Activated CD4-positive, alpha-beta T cell treated with anti-CD3 and anti-CD28 coated beads for 36 hours (primary cell): ENCODE data around the gene SUPT4H1. TPM values are rescaled to one million over a fixed set of nuclear protein-coding genes. Genes with fewer than 3 reads are reported as not detected.

Experiments used
- ATAC-seq: fragments of 200-7000 bp; cut with Tn5 transposase; one replicate; pipeline ENCODE4 v1.10.0; 2021; ENCODE audit warnings: mild to moderate bottlenecking, moderate library complexity
- CTCF ChIA-PET: fragments of 350-600 bp; sonication (Branson Sonifier 250); formaldehyde crosslinking; loops from one replicate; lab custom pipeline; 2021; ENCODE audit warnings: antibody characterized with exemption; lab: Charles Lee
- POLR2A ChIA-PET: fragments of 350-600 bp; sonication (Branson Sonifier 250); formaldehyde crosslinking; loops from one replicate; lab custom pipeline; 2021; ENCODE audit warnings: antibody characterized with exemption, inconsistent platforms; lab: Charles Lee
- DNase-seq: peaks from one replicate; pipeline ENCODE4 v3.0.0-alpha.2; 2020
- H3K27ac Mint-ChIP-seq: one replicate; pipeline ENCODE4 v1.8.0; 2021; ENCODE audit warnings: mixed read lengths
- H3K27me3 Mint-ChIP-seq: one replicate; pipeline ENCODE4 v1.8.0; 2021; ENCODE audit warnings: mixed read lengths
- H3K36me3 Mint-ChIP-seq: one replicate; pipeline ENCODE4 v1.8.0; 2021; ENCODE audit warnings: low read depth, mixed read lengths
- H3K4me1 Mint-ChIP-seq: one replicate; pipeline ENCODE4 v1.8.0; 2021; ENCODE audit warnings: mixed read lengths
- H3K4me3 Mint-ChIP-seq: one replicate; pipeline ENCODE4 v1.8.0; 2021; ENCODE audit warnings: mild to moderate bottlenecking, moderate library complexity, mixed read lengths
- H3K9me3 Mint-ChIP-seq: one replicate; pipeline ENCODE4 v1.8.0; 2021; ENCODE audit warnings: low read depth, mixed read lengths
- intact Hi-C, 2 experiments: fragments of 100-400 bp; cut with DNase I in 1 of 2; cut with micrococcal nuclease in 1 of 2; formaldehyde crosslinking; loops; one replicate each; pipeline versions ENCODE4 v1.14.2 to v1.15.1; 2022 to 2024; cut with DNase I, micrococcal nuclease
- total RNA-seq, 2 experiments: library from RNA; stranded (reverse); gene quantifications; one replicate each; pipeline ENCODE4 v1.2.3, GENCODE V29; 2021

SUPT4H1 gene
- total RNA-seq, 2 experiments from 2014 or later = 106 to 129 TPM

DNA sequence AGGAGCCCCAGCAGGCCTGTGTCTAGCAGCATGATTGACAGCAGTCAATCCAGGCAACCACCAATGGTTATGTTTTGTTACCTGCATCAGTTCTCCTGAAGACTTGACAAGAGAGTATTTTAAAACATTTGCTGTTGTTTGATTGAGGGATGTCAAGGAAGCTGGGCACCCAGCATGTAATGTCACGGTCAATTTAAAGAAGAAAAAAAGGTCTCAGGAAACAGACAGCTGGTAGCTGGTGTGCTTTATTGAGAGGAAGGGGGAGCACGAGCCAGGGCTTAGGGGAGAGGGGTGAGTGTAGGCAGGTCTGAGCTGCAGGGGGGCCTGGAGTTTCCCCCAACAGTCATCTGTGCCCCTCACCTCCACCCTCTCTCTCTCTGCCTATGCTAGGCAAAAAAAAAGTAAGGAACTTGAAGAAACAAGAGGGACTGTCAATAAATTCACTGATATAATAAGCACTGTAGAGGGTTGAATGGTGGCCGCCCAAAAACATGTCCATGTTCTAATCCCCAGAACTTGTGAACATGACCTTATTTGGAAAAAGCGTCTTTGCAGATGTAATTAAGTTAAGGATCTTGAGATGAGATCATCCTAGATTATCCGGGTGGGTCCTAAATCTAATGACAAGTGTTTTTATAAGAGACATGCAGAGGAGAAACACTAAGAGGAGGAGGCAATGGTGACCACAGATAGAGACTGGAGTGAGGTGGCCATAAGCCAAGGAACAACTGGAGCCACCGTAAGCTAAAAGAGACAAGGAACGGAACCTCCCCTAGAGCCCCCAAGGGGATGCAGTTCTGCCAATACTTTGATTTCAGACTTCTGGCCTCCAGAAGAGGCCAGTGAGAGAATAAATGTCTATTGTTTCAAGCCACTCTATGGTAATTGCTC is 37.9 kb downstream of the SUPT4H1 start:
- no peaks in the 10 kb centered on the region for H3K9me3 Mint-ChIP-seq

DNA sequence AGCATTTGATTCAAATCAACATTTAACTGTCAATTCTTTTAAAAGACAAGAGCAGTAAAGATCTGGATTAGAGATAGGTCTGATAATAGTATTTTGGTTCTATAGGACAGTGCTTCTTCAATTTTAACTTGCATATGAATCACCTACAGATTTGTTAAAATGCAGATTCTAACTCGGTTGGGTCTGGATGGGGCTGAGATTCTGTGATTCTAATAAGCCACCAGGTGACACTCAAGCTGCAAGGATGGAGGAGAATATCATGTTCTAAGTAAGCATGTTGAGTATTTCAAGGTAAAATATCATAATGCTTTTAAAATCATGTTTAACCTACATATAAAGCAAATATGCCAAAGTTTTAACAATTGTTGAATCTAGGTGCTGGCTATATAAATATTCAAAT is 39.2 kb downstream of the SUPT4H1 start:
- DNase-seq (no peak), ATAC-seq (no peak)
- Mint-ChIP-seq H3K4me1 (peaks cover 9% of the 10 kb centered on the region), H3K9me3 (no peaks in the 10 kb centered on the region), H3K4me3 (no peak overlapping the region), H3K36me3 (peaks cover 2% of the 10 kb centered on the region), H3K27ac (no peak overlapping the region), H3K27me3 (no peaks in the 10 kb centered on the region)
- intact Hi-C loops = loop anchor here in 1 of 2 experiments (10.0 kb wide), 1 partner anchor 692 kb away; no protein-coding TSS in a partner anchor
- POLR2A ChIA-PET = interaction anchor here (0.7 kb wide), 1 partner anchor 39 kb away, joined by 3 read pairs; the partner anchor contains the start of gene SUPT4H1
- CTCF ChIA-PET = interaction anchor here (0.7 to 1.4 kb wide), 5 partner anchors 32 to 154 kb away, joined by 3 to 8 read pairs (median 3); partner anchors contain the start of gene RNF43

More for the DNA sequence above, 37.9 kb downstream of the SUPT4H1 start:
- Mint-ChIP-seq H3K4me1 (peaks cover 14% of the 10 kb centered on the region), H3K27ac (no peak overlapping the region), H3K27me3 (no peaks in the 10 kb centered on the region), H3K4me3 (no peak overlapping the region), H3K36me3 (peaks cover 2% of the 10 kb centered on the region)
- ChIA-PET CTCF (interaction anchor here (0.5 to 5.9 kb wide), 10 partner anchors 24 to 172 kb away, joined by 3 to 94 read pairs (median 3); partner anchors contain the start of genes RNF43 and SUPT4H1), POLR2A (interaction anchor here (1.4 kb wide), 1 partner anchor 14 kb away, joined by 3 read pairs; no protein-coding TSS in a partner anchor)
- no peak for DNase-seq
- intact Hi-C loops = loop anchor here in 1 of 2 experiments (10.0 kb wide), 1 partner anchor 691 kb away; no protein-coding TSS in a partner anchor
- ATAC-seq = no peak

DNA sequence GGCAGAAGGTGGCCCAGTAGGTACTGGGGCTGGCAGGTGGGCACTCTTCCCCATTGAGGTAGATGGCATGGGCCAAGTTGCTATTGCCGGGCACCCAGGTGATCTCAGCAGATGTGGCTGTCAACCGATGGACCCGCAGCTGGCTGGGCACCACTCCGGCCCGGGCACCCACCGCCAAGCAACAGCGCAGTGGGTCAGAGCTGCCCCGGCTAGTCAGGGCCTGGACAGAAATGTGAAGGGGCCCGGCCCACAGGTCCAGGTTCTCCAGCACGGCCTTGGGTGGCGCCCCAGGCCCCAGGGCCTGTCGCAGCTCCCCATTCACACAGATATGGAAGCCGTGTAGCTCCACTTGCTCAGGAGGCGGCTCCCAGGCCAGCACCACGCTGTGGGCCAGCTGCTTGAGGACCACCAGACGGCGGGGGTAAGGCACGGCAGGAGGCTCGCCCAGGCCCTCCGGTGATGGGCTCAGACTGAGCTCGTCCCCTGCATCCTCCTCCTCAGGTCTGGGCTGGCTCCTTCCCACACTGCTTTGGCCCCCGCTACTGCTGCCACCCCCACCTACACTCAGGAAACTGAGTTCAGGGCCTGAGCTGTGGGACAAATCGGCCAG is 39.9 kb downstream of the SUPT4H1 start:
- Mint-ChIP-seq H3K27me3 (no peaks in the 10 kb centered on the region), H3K4me1 (peaks cover 2% of the 10 kb centered on the region), H3K4me3 (no peak overlapping the region), H3K27ac (no peak overlapping the region), H3K36me3 (peaks cover 2% of the 10 kb centered on the region), H3K9me3 (no peaks in the 10 kb centered on the region)
- no peak for DNase-seq
- POLR2A ChIA-PET = no interaction called here
- intact Hi-C loops = loop anchor here in 1 of 2 experiments (10.0 kb wide), 1 partner anchor 693 kb away; no protein-coding TSS in a partner anchor
- CTCF ChIA-PET = interaction anchor here (0.7 to 1.4 kb wide), 5 partner anchors 32 to 470 kb away, joined by 3 to 8 read pairs (median 4); partner anchors contain the start of gene RNF43
- no peak for ATAC-seq

DNA sequence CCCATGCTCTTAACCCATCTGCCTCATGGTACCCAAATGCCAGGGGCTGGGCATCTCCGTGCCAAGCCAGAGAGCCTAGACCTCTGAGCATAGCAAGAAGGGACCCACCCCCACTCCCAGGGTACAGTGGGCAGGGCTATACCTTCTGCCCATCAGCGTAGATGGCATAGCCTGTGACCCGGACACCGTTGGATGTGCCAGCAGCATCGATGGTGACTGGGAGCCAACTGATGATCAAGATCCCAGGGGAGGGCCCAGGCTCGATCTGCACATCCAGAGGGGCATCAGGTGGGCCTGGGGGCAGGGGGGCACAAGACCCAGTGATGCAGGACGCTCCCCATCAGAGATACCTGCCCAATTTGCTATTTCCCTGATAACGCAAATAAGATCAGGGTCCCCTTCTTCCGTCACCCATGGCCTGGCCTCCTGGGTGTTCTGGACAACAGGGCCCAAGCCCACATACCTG is 40.5 kb downstream of the SUPT4H1 start:
- no peak overlapping the region for H3K27ac Mint-ChIP-seq
- no peak overlapping the region for H3K4me3 Mint-ChIP-seq
- no peaks in the 10 kb centered on the region for H3K4me1 Mint-ChIP-seq
- no peaks in the 10 kb centered on the region for H3K9me3 Mint-ChIP-seq
- DNase-seq (no peak), ATAC-seq (no peak)
- POLR2A ChIA-PET = interaction anchor here (0.6 kb wide), 1 partner anchor 457 kb away, joined by 3 read pairs; no protein-coding TSS in a partner anchor
- H3K27me3 Mint-ChIP-seq = no peaks in the 10 kb centered on the region
- CTCF ChIA-PET = interaction anchor here (1.2 to 1.4 kb wide), 3 partner anchors 33 to 155 kb away, joined by 3 to 8 read pairs (median 4); partner anchors contain the start of gene RNF43
- intact Hi-C loops = loop anchor here in 1 of 2 experiments (10.0 kb wide), 1 partner anchor 693 kb away; no protein-coding TSS in a partner anchor
- H3K36me3 Mint-ChIP-seq = peaks cover 2% of the 10 kb centered on the region

DNA sequence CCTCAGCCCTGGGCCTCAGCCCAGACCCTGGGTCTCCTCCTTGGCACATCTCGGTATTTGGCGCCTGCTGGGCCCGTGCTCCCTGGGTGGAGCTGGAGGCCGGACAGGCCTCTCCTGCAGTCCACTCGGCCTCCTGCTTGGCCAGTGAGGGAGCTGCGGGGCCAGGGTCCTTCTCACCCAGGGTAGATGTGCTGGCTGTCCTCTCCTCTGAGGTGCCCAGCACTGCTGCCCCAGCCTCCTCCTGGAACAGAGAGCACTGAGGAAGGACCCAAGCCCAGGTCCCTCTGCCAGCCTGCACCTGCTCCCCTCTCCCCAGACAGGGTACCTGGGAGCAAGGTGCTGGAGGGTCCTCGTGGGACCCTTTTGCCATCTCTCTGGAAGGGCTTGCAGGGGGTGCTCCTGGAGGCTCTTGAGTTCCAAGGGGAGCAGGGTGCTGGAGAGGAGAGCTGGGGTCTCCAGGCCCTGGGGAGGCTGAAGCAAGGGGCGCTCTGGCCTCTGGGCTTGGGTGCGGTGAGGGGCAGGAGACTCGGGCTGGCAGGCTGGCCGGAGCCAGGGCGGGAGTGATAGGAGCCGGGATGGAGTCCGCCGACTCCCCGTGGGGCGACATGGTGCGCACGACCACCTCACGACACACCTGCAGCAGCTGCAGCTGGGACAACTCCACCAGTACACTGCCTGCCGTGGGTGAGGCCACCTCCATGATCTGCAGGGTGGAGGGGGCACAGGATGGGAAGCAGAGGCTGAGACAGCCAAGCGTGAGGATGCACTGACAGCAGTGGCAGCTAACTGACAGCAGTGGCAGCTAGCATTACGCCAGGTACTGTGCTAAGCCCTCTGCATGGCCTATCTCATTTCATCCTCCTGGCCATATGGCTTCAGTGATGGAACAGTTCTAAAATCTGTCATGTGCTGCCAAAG is 41.2 kb downstream of the SUPT4H1 start:
- Mint-ChIP-seq H3K27ac (no peak overlapping the region), H3K4me3 (no peak overlapping the region), H3K27me3 (no peaks in the 10 kb centered on the region), H3K36me3 (peaks cover 2% of the 10 kb centered on the region), H3K4me1 (no peaks in the 10 kb centered on the region), H3K9me3 (no peaks in the 10 kb centered on the region)
- intact Hi-C loops = loop anchor here in 1 of 2 experiments (10.0 kb wide), 1 partner anchor 694 kb away; no protein-coding TSS in a partner anchor
- POLR2A ChIA-PET = interaction anchor here (0.6 kb wide), 1 partner anchor 458 kb away, joined by 3 read pairs; no protein-coding TSS in a partner anchor
- CTCF ChIA-PET = interaction anchor here (0.6 kb wide), 1 partner anchor 86 kb away, joined by 3 read pairs; no protein-coding TSS in a partner anchor
- DNase-seq = no peak
- no peak for ATAC-seq

DNA sequence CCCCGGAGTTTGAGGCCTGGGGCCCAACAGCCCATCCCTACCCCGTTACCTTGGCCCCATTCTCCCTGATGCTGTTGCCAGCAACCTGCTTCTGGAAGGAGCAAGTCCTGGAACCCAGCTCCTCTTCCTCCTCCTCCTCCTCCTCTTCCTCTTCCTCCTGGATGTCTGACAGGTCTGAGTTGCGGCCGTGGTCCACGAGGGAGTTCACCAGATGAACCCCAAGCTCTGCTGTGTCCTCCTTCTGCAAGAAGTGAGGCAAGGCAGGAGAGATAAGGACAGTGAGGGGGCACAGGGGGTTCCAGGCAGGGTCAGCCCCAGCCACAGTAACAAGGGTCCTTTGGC is 42.1 kb downstream of the SUPT4H1 start:
- peaks cover 2% of the 10 kb centered on the region for H3K36me3 Mint-ChIP-seq
- no peaks in the 10 kb centered on the region for H3K9me3 Mint-ChIP-seq
- no peaks in the 10 kb centered on the region for H3K4me1 Mint-ChIP-seq
- H3K27me3 Mint-ChIP-seq = no peaks in the 10 kb centered on the region
- ATAC-seq = no peak
- intact Hi-C loops = loop anchor here in 1 of 2 experiments (10.0 kb wide), 1 partner anchor 695 kb away; no protein-coding TSS in a partner anchor
- H3K27ac Mint-ChIP-seq = no peak overlapping the region
- DNase-seq = no peak
- H3K4me3 Mint-ChIP-seq = no peak overlapping the region
- POLR2A ChIA-PET = no interaction called here
- CTCF ChIA-PET = interaction anchor here (0.6 kb wide), 1 partner anchor 85 kb away, joined by 3 read pairs; no protein-coding TSS in a partner anchor

GRCh38 chr17:58308985-58309917 is 42.8 kb downstream of the SUPT4H1 start:
- DNase-seq (no peak), ATAC-seq (no peak)
- Mint-ChIP-seq H3K4me3 (no peak overlapping the region), H3K9me3 (no peaks in the 10 kb centered on the region), H3K36me3 (peaks cover 2% of the 10 kb centered on the region), H3K27ac (no peak overlapping the region), H3K4me1 (peaks cover 2% of the 10 kb centered on the region), H3K27me3 (no peaks in the 10 kb centered on the region)
- ChIA-PET CTCF (interaction anchor here (1.2 kb wide), 1 partner anchor 43 kb away, joined by 3 read pairs; the partner anchor contains the start of gene SUPT4H1), POLR2A (no interaction called here)
- intact Hi-C loops = no loop called here

DNA sequence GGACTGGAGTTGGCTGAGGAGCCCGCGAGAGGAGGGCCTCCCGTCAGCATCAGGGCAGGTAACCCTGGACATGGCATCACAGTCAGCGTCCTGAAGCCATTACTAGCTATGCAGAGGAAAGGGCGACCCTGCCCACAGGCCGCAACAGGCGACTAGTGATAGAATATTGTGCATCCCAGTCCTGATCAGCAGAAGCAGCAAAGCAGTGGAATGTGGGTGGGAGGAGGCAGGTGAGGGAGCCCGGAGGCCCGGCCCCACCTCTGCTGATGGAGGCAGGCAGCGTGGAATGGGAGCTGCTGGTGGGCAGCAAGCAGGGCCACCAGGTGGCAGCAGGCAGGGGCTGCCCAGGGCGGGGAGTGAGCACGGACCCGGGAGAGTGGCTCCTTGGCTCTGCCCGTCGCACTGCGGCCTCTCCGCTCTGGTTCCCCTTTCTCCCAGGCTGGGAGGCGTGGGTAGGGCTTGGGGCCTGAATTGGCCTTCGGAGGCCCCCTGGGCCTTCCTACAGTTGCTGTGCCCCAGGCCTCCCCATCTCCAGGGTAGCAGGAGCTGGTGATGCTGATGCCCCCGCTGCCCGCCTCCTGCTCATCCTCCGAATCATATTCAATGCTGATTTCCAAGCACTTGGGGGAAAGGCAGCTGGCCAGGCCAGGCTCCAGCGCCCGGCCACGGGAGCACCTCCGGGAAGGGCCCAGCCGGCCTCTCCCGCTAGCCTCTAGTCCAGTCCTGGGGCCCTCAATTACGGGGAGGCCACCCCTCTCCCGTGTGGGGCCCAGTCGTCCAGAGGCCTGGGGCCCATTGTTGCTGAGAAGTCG is 43.6 kb downstream of the SUPT4H1 start:
- ATAC-seq (no peak), DNase-seq (no peak)
- ChIA-PET CTCF (interaction anchor here (0.6 to 5.0 kb wide), 4 partner anchors 9 to 75 kb away, joined by 3 to 38 read pairs (median 3); partner anchors contain the start of gene SUPT4H1), POLR2A (no interaction called here)
- Mint-ChIP-seq H3K27me3 (no peaks in the 10 kb centered on the region), H3K36me3 (peaks cover 2% of the 10 kb centered on the region), H3K27ac (no peak overlapping the region), H3K4me3 (no peak overlapping the region), H3K4me1 (peaks cover 3% of the 10 kb centered on the region), H3K9me3 (no peaks in the 10 kb centered on the region)
- intact Hi-C loops = no loop called here
